Stimulated activated CD8-positive, alpha-beta memory T cell treated with anti-CD3 and anti-CD28 coated beads, Interleukin-4, amount 100 ng/mL, for 48 hours (primary cell): Measurements from ENCODE around the gene CNR2.
A peak's percentile ranks its signal among the peaks of the same experiment; 100 is the strongest.
"Not testable (repeated sequence)": the region's sequence is repeated elsewhere in the genome, so short reads cannot be mapped to it uniquely, and the experiment has no call there.

Experiments used
- DNase-seq: peaks from one replicate; pipeline ENCODE4 v3.0.0-alpha.2; 2020

The CNR2 gene

DNA sequence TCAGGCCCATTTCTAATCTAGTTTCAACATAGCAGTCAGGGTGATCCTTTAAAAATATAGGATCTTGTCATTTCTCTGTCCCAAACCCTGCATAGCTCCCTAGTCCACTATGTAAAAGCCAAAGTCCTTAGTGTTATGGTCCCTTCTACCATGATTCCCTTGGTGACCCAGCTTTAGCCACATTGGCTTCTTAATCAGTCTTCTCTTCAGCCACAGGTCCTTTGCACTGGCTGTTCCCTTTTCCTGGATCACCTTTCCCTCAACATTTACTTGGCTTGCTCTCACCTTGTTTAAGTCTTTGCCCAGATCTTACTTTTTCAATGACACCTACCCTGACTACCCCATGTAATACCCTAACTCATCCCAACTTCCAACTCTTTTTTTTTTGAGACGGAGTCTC is 33.4 kb downstream of the CNR2 start:
- DNase-seq = no peak

DNA sequence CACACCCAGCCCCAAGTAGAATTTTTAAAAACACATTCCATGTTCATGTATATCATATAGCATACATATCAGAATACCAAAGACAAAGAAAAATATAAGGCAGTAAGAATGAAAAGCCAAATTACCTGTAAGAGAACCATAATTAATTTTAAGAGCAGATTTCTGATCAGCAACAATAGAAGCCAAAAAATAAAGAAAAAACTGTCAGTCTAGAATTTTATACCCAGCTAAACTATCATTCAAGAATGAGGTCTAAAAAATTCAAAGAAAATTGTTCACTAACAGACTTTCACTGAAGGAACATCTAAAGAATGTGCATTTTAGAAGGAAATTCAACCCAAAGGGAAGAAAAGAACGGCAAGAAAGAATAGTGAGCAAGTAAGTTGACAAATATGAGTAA is 34.5 kb downstream of the CNR2 start:
- DNase-seq = no peak

DNA sequence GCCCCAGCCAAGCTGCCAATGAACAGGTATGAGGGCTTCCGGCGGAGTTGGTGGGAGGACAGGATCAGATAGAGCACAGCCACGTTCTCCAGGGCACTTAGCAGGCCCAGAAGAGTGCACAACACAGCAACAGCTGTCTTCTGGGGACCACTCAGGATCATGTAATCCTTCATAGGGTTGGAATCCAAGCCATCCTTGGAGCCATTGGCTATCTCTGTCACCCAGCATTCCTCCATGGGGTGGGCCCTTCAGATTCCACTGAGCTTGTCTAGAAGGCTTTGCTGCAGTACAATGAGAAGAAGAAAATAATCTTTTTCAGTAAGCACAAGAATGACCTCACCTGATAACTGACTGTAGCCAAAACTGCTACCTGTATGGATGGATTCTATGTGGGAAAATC is 37.8 kb downstream of the CNR2 start:
- no peak for DNase-seq

GRCh38 chr1:23872421-23872820 is 40.7 kb downstream of the CNR2 start:
- no peak for DNase-seq

GRCh38 chr1:23869051-23869450 is 44.1 kb downstream of the CNR2 start:
- no peak for DNase-seq

DNA sequence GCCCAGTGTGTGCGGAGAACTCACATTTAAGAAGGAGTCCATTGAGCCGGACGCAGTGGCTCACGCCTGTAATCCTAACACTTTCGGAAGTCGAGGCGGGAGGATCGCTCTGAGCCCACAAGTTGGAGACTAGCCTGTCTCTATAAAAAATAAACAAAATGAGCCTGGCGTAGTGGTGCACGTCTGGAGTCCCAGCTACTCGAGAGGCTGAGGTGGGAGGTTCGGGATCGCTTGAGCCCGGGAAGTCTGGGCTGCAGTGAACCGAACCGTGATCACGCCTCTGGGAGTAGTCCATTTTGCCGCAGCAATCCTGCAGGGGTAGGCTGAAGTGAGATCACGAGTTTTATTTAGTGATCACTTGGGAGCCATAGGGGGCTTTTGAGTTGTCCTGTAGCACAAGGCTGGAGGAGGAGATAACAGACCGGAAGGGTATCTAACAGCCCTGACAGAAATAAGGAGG is 44.6 kb downstream of the CNR2 start:
- no peak for DNase-seq

DNA sequence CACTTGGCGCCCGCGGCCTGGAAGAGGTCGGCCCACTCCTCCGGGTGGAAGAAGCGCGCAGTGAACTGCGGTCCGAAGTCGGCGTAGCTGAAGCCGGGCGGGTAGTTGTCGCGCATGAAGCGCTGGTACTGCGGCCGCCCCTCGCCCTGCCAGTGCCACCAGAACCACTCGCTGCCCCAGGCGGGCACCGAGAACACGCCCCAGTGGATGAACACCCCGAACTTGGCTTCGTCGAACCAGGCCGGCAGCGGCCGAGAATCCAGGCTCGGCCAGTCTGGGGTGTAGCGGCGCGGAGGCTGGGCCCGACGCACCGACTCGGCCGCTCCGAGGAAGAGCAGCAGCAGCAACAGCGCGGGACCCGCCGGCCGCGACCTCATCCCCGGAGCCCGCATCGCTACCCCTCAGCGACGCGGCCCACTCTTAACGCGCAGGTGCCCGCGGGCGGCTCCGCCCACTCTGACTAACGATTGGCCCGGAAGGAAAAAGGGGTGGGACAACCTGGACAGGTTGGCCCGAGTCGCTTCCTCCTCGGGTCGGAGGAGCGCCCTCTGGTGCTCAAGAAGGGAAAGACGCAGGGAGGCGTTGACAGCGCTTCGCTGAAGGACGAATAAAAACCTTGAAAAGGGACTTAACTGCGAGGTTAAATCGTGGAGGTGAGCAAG is 45.1 kb downstream of the CNR2 start, which contains the start of gene FUCA1:
FUCA1 (minus strand) TSS at position 396 of the 662 bp plus-strand sequence; CDS start at position 392, 4 bp downstream.
- DNase-seq = peak; percentile 94

- no peak for DNase-seq
Measured at GRCh38 chr1:23867542-23867894, 45.6 kb downstream of the CNR2 start.

DNA sequence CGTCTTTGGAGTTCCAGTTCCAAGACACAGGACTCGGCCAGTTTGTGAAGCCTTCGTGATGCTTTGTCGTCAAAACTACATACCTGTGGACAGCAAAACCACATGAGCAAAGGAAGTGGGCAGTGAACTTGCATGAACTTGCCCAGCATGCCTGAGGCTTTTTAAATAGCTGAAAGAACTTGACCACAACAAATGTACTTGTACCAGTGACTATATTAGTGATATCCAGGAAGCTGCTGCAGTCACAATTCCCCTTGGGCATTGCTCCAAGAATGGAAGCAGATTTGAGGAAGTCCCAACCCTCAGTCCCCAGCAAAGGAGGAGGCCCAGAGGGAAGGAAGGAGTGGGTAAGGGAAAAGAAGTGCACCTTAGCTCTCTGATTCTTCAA is 47.6 kb downstream of the CNR2 start:
- DNase-seq = no peak

DNA sequence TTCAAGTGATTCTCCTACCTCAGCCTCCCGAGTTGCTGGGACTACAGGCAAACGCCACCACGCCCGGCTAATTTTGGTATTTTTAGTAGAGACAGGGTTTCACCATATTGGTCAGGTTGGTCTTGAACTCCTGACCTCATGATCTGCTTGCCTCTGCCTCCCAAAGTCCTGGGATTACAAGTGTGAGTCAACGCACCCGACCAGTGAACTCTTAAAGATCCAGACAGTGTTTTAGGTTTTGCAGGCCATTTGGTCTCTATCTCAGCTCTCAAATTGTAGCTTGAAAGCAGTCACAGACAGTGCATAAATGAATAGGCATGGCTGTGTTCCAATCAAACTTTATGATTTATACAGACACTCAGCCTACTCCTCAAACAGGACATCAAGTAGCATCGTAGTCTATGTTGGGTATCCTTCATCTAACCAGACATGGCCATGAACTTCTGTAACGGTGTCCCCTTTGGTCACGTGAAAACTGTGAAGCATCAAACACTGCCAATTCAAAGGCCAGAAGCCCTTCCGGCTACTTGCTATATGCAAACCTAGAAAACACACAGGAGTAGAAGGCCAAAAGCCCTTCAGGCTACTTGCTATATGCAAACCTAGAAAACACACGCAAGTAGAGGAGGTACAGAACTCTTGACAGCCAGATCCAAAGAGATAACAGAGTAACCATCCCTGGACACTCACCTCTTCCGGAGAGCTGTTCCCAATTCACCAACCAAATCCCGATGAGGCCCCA is 48.2 kb downstream of the CNR2 start:
- DNase-seq = no peak

DNA sequence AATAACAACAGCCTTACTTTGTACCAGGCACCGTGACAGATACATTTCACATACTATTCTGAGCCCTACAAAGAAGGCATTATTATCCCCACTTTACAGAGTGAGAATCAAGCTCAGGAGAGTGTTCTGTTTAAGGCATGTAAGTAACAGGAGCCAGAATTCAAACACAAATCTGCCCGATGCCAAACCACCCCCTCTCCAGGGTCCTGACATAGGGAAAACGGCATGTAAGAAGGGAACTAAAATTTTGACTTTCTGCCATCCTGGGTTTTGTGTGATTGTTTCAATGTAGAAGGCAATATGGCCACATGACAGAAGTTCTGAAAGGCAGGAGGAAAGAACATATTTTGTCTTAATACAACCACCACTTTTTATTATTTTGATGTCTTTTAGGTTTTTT is 50.5 kb downstream of the CNR2 start:
- no peak for DNase-seq

- DNase-seq = no peak
Measured at GRCh38 chr1:23854568-23854967, 58.6 kb downstream of the CNR2 start.

- not testable (repeated sequence) for DNase-seq
Measured at GRCh38 chr1:23853124-23853523, 60.0 kb downstream of the CNR2 start.

- not testable (repeated sequence) for DNase-seq
Measured at GRCh38 chr1:23851406-23851805, 61.8 kb downstream of the CNR2 start.

DNA sequence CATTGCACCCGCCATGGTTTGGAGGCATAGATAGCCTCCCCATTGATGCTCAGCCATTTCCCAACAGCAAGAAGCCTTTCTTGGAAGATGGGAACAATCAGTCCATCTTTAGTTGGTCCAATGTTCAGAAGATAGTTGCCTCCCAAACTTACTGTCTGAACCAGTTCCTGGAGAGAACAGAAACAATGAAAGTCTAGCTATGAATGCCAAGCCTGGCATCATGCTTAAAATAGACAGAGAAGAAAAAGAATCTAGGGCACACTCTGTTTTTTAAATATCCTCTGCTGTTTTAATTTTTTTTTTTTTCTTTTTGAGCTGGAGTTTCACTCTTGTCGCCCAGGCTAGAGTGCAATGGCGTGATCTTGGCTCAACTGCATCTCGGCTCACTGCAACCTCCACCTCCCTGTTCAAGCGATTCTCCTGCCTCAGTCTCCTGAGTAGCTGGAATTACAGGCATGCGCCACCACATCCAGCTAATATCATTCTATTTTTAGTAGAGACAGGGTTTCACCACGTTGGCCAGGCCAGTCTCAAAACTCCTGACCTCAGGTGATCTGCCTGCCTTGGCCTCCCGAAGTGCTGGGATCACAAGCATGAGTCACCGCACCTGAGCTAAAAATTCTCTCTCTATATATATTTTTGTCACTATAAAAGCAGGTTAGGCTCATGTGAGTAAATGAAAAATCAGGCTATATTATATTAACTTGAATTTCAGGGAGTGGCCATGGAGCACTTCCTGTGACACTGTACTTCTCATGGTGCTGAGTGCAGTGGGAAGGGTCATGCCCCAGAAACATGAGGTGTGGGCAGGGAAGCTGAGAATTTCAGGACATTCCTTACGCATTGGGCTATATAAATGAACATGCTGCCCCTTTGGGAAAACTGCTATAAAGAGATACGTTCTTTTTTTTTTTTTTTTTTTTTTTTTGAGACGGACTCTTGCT is 64.2 kb downstream of the CNR2 start:
- DNase-seq = no peak

- DNase-seq = not testable (repeated sequence)
Measured at GRCh38 chr1:23847482-23848095, 65.6 kb downstream of the CNR2 start.

DNA sequence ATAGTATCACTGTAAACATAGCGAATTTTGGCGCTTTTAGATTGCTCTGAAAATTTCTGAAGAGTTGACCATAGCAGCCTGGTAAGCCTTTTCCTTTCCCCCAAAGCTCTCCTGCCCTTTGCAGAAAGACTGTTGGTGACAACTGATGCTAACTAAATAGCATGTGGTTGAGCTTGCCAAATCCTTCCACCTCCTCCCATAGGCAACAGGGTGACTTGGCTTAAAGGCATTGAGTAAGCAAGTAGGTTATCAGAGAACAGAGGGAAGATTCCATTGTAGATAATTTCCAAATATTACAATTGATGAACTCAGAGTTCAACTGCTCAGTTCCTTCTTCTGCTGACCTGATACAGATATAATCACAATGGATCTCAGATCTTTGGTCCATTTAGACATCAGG is 68.0 kb downstream of the CNR2 start:
- no peak for DNase-seq

DNA sequence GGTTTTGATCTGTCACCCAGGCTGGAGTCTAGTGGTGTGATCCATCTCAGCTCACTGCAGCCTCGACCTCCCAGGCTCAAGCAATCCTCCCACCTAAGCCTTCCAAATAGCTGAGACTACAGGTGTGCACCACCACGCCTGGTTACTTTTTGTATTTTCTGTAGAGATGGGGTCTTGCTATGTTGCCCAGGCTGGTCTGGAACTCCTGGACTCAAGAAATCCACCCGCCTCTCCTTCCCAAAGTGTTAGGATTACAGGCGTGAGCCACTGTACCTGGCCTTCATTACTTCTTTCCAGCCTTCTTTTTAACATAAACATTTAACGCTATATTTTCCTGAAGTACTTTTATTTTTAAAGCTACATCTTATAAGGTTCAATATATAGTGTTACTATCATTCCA is 69.5 kb downstream of the CNR2 start:
- DNase-seq = no peak

DNA sequence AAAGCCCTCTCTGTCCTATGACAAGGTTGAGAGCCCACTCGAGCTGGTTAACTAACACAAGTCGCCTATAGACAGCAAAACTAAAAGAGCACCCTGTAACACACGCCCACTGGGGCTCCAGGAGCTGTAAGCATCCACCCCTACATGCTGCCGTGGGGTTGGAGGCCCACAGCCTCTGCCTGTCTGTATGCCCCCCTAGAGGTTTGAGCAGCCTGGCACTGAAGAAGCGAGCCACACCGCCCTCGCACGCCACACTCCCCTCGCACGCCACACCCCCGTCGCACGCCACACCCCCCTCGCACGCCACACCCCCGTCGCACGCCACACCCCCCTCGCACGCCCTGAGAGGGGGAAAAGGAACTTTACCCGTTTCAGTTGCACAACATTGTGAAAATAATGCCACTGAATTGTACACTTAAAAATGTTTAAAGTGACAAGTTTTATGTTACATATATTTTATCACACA is 74.7 kb downstream of the CNR2 start:
- peak; percentile 85 for DNase-seq

- DNase-seq = no peak
Measured at GRCh38 chr1:23837908-23838307, 75.3 kb downstream of the CNR2 start.

GRCh38 chr1:23836037-23836436 is 77.1 kb downstream of the CNR2 start:
- DNase-seq = no peak

DNA sequence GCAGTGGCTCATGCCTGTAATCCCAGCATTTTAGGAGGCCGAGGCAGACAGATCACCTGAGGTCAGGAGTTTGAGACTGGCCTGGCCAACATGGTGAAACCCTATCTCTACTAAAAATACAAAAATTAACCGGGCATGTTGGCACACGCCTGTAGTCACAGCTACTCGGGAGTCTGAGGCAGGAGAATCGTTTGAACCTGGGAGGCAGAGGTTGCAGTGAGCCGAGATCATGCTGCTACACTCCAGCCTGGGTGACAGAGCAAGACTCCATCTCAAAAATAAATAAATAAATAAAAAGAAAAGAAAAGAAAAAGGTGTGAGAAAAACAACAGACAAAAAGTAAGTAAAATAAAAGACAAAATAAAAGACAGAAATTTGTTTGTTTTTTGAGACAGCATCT is 79.0 kb downstream of the CNR2 start:
- not testable (repeated sequence) for DNase-seq

GRCh38 chr1:23827717-23828116 is 85.4 kb downstream of the CNR2 start:
- DNase-seq = no peak
